Peyer's patch (tissue), 4 donors: ENCODE results near the gene RPS28. TPM values are rescaled to one million over a fixed set of nuclear protein-coding genes. Genes with fewer than 3 reads are reported as not detected.
"Not testable (repeated sequence)": the region's sequence is repeated elsewhere in the genome, so short reads cannot be mapped to it uniquely, and the experiment has no call there.

ENCODE experiments used
- DNase-seq, 3 donors: peaks; one replicate each; pipeline ENCODE4 v3.0.0-alpha.2; 2017 to 2019
- H3K27ac ChIP-seq, 4 donors: fragments of 200-600 bp; sonication (generic); one replicate each; pipeline ENCODE4 v1.5.1; 2016 to 2019
- H3K27me3 ChIP-seq, 2 donors: fragments of 200-600 bp; sonication (generic); one replicate each; pipeline ENCODE4 v1.5.1; 2019
- H3K36me3 ChIP-seq, 3 donors: fragments of 200-600 bp; sonication (generic); one replicate each; pipeline ENCODE4 v1.5.1; 2016 to 2019
- H3K4me1 ChIP-seq, 4 donors: fragments of 200-600 bp; sonication (generic); one replicate each; pipeline ENCODE4 v1.5.1; 2016 to 2019
- H3K4me3 ChIP-seq, 4 donors: fragments of 200-600 bp; sonication (generic); 1 replicate in 3 of 4; 2 replicates in 1 of 4; pipeline ENCODE4 v1.5.1; 2016 to 2019; ENCODE audit warnings: mild to moderate bottlenecking in 1 of 4
- H3K9me3 ChIP-seq, 4 donors: fragments of 200-600 bp; sonication (generic); one replicate each; pipeline ENCODE4 v1.5.1; 2016 to 2019; ENCODE audit warnings: mild to moderate bottlenecking in 1 of 4
- CTCF ChIP-seq, 6 experiments: fragments of 450-650 bp in 4 of 6; fragments of 200-600 bp in 2 of 6; sonication (generic) in 1 of 6; IDR thresholded peaks; one replicate each; pipeline ENCODE4 v1.5.1; 2017 to 2019; ENCODE audit warnings: antibody characterized with exemption in 6 of 6, mild to moderate bottlenecking in 3 of 6, moderate library complexity in 1 of 6
- POLR2A ChIP-seq, 2 donors: fragments of 450-650 bp; IDR thresholded peaks; one replicate each; pipeline ENCODE4 v1.5.1; 2017; ENCODE audit warnings: antibody characterized with exemption in 2 of 2, mild to moderate bottlenecking in 2 of 2, moderate library complexity in 2 of 2
- total RNA-seq, 4 donors: library from RNA; depleted of rRNA; stranded (reverse); fragments of >200 nt; gene quantifications; one replicate each; pipeline ENCODE4 v1.1.0, GENCODE V29; 2016

RPS28 gene
- total RNA-seq, 4 donors from 2014 or later, result 306 to 519 (median 393) TPM

GRCh38 chr19:8343483-8343844 lies 22.2 kb downstream of the RPS28 start:
- H3K27ac ChIP-seq, result no peak overlapping the region
- TF ChIP-seq POLR2A (IDR thresholded peaks at IDR 0.05), result no peak
- no peak for TF ChIP-seq CTCF (IDR thresholded peaks at IDR 0.05)
- peaks cover 0 to 12% (median 2%) of the 10 kb centered on the region in 4 donors for H3K4me1 ChIP-seq
- DNase-seq, result no peak
- H3K4me3 ChIP-seq, result peak overlapping the region in 3 of 4 donors; percentile 45 to 62 (median 53)
- H3K9me3 ChIP-seq, result no peaks in the 10 kb centered on the region
- no peaks in the 10 kb centered on the region for H3K36me3 ChIP-seq
- H3K27me3 ChIP-seq, result peaks cover 0 to 3% of the 10 kb centered on the region in 2 donors

- H3K36me3 ChIP-seq, DNase-seq, H3K27ac ChIP-seq, H3K4me1 ChIP-seq, H3K9me3 ChIP-seq, H3K27me3 ChIP-seq, H3K4me3 ChIP-seq: not testable (repeated sequence)
These were observed 28.5 kb downstream of the RPS28 start for GRCh38 chr19:8349629-8350372.

- Histone ChIP-seq H3K36me3 (no peaks in the 10 kb centered on the region), H3K4me3 (no peak overlapping the region), H3K9me3 (no peaks in the 10 kb centered on the region), H3K4me1 (peaks cover 0 to 9% (median 0%) of the 10 kb centered on the region in 4 donors), H3K27me3 (no peaks in the 10 kb centered on the region), H3K27ac (no peak overlapping the region)
- TF ChIP-seq CTCF (IDR thresholded peaks at IDR 0.05) (no peak), POLR2A (IDR thresholded peaks at IDR 0.05) (no peak)
- DNase-seq, result no peak
These were observed 31.0 kb downstream of the RPS28 start for GRCh38 chr19:8352134-8352827.

- H3K4me1 ChIP-seq, H3K27ac ChIP-seq, H3K27me3 ChIP-seq, H3K36me3 ChIP-seq, H3K4me3 ChIP-seq, H3K9me3 ChIP-seq, DNase-seq: not testable (repeated sequence)
These were observed 31.5 kb downstream of the RPS28 start for GRCh38 chr19:8352845-8353244.

GRCh38 chr19:8355631-8356402 lies 34.5 kb downstream of the RPS28 start:
- H3K27ac ChIP-seq, result peak overlapping the region in 2 of 4 donors; percentile 35 to 59

More at GRCh38 chr19:8355631-8356402, 34.5 kb downstream of the RPS28 start:
- DNase-seq, result peak in 1 of 3 donors; percentile 64
- H3K27me3 ChIP-seq, result no peaks in the 10 kb centered on the region
- no peak for TF ChIP-seq POLR2A (IDR thresholded peaks at IDR 0.05)
- no peak for TF ChIP-seq CTCF (IDR thresholded peaks at IDR 0.05)
- no peak overlapping the region for H3K4me3 ChIP-seq
- H3K36me3 ChIP-seq, result no peaks in the 10 kb centered on the region
- H3K4me1 ChIP-seq, result peaks cover 0 to 9% (median 0%) of the 10 kb centered on the region in 4 donors
- H3K9me3 ChIP-seq, result no peaks in the 10 kb centered on the region
